Neural cell (in vitro differentiated cells): ENCODE data around the gene CDH4. TPM values are rescaled to one million over a fixed set of nuclear protein-coding genes. Genes with fewer than 3 reads are reported as not detected.

Source experiments
- H2AFZ ChIP-seq: fragments of 200-600, 300-800 bp; sonication (generic), shearing (Covaris generic); 2 replicates; pipeline ENCODE4 v1.6.0; 2014; ENCODE audit warnings: low read depth, mild to moderate bottlenecking, antibody characterized with exemption, low read length, moderate library complexity
- H3F3A ChIP-seq: fragments of 200-600 bp; shearing (Covaris generic); 2 replicates; pipeline ENCODE4 v1.6.1; 2016; ENCODE audit warnings: mild to moderate bottlenecking, moderate library complexity, mixed read lengths, antibody characterized with exemption, low read length; ENCODE audit not compliant: insufficient read depth, poor library complexity, severe bottlenecking
- H3K27ac ChIP-seq: fragments of 200-600, 300-800 bp; sonication (generic), shearing (Covaris generic); 2 replicates; pipeline ENCODE4 v1.5.1; 2014; ENCODE audit warnings: mild to moderate bottlenecking, low read length, moderate library complexity
- H3K27me3 ChIP-seq: fragments of 300-800, 200-600 bp; sonication (generic), shearing (Covaris generic); 2 replicates; pipeline ENCODE4 v1.6.0; 2014; ENCODE audit warnings: mild to moderate bottlenecking, low read depth, low read length, moderate library complexity; ENCODE audit not compliant: insufficient read depth
- H3K36me3 ChIP-seq: fragments of 300-800, 200-600 bp; sonication (generic), shearing (Covaris generic); 2 replicates; pipeline ENCODE4 v1.5.1; 2014; ENCODE audit warnings: mild to moderate bottlenecking, antibody characterized with exemption, low read length, moderate library complexity; ENCODE audit not compliant: insufficient read depth
- H3K4me2 ChIP-seq: fragments of 300-800, 200-600 bp; sonication (generic), shearing (Covaris generic); 2 replicates; pipeline ENCODE4 v1.6.0; 2014; ENCODE audit warnings: mild to moderate bottlenecking, low read length
- H3K4me3 ChIP-seq: fragments of 300-800, 200-600 bp; sonication (generic), shearing (Covaris generic); 2 replicates; pipeline ENCODE4 v1.5.1; 2014; ENCODE audit warnings: mild to moderate bottlenecking, low read length, moderate library complexity
- H3K79me2 ChIP-seq: fragments of 200-600 bp; shearing (Covaris generic); replicated peaks from 2 replicates; pipeline ENCODE4 v1.6.0; 2014; ENCODE audit warnings: mild to moderate bottlenecking, low read length, moderate library complexity; ENCODE audit not compliant: insufficient read depth
- H3K9ac ChIP-seq: fragments of 300-800, 200-600 bp; sonication (generic), shearing (Covaris generic); 2 replicates; pipeline ENCODE4 v1.6.1; 2016; ENCODE audit warnings: mild to moderate bottlenecking, low read length, mixed read lengths
- H3K9me2 ChIP-seq: fragments of 200-600 bp; shearing (Covaris generic); 2 replicates; pipeline ENCODE4 v1.6.1; 2016; ENCODE audit warnings: mild to moderate bottlenecking, low read length, mixed read lengths; ENCODE audit not compliant: insufficient read depth
- H3K9me3 ChIP-seq: fragments of 200-600, 300-800 bp; sonication (generic), shearing (Covaris generic); 2 replicates; pipeline ENCODE4 v1.6.1; 2016; ENCODE audit warnings: mild to moderate bottlenecking, mixed run types, low read length, moderate library complexity, mixed read lengths
- H4K20me1 ChIP-seq: fragments of 200-600 bp; shearing (Covaris generic); 2 replicates; pipeline ENCODE4 v1.6.1; 2016; ENCODE audit warnings: mild to moderate bottlenecking, mixed run types; ENCODE audit not compliant: insufficient read depth
- EP300 ChIP-seq: fragments of 450-650 bp; conservative IDR thresholded peaks from 2 replicates; pipeline ENCODE4 v1.6.1; 2014; ENCODE audit warnings: antibody characterized with exemption, mild to moderate bottlenecking, moderate library complexity; ENCODE audit not compliant: poor library complexity, severe bottlenecking
- EZH2 ChIP-seq: fragments of 200-600, 300-800 bp; shearing (Covaris generic), sonication (generic); IDR thresholded peaks from 2 replicates; pipeline ENCODE4 v1.6.1; 2014; ENCODE audit warnings: antibody characterized with exemption, low read length, borderline replicate concordance, mild to moderate bottlenecking; ENCODE audit not compliant: insufficient read depth, poor library complexity, severe bottlenecking
- MXI1 ChIP-seq: fragments of 450-650 bp; conservative IDR thresholded peaks from 2 replicates; pipeline ENCODE4 v1.6.1; 2014; ENCODE audit warnings: antibody characterized with exemption, mild to moderate bottlenecking; ENCODE audit not compliant: poor library complexity, severe bottlenecking
- POLR2AphosphoS5 ChIP-seq: IDR thresholded peaks from 2 replicates; pipeline ENCODE4 v1.6.1; 2012
- RAD21 ChIP-seq: fragments of 450-650 bp; conservative IDR thresholded peaks from 2 replicates; pipeline ENCODE4 v1.6.1; 2014; ENCODE audit warnings: antibody characterized with exemption, mild to moderate bottlenecking, moderate library complexity
- SMC3 ChIP-seq: fragments of 450-650 bp; conservative IDR thresholded peaks from 2 replicates; pipeline ENCODE4 v1.6.1; 2014; ENCODE audit warnings: antibody characterized with exemption, mild to moderate bottlenecking, moderate library complexity; ENCODE audit not compliant: poor library complexity
- TAF1 ChIP-seq: IDR thresholded peaks from 2 replicates; pipeline ENCODE4 v1.6.1; 2012; ENCODE audit warnings: low read depth
- polyA plus RNA-seq: library from polyadenylated mRNA; depleted of rRNA; stranded (reverse); fragments of >200 nt; gene quantifications from 2 replicates; pipeline ENCODE4 v1.2.3, GENCODE V29; 2014
- TF ChIP-seq, protein P1 (sequence below): fragments of 450-650 bp; IDR thresholded peaks from 2 replicates; pipeline ENCODE4 v1.5.1; 2014; ENCODE audit warnings: antibody characterized with exemption, mild to moderate bottlenecking, moderate library complexity; ENCODE audit not compliant: poor library complexity, severe bottlenecking
- TF ChIP-seq, protein P2 (sequence below): IDR thresholded peaks from 2 replicates; pipeline ENCODE4 v1.6.1; 2012; ENCODE audit warnings: borderline replicate concordance

Gene CDH4
- polyA plus RNA-seq, 1 donor from 2014 or later, result 24.6 TPM

DNA sequence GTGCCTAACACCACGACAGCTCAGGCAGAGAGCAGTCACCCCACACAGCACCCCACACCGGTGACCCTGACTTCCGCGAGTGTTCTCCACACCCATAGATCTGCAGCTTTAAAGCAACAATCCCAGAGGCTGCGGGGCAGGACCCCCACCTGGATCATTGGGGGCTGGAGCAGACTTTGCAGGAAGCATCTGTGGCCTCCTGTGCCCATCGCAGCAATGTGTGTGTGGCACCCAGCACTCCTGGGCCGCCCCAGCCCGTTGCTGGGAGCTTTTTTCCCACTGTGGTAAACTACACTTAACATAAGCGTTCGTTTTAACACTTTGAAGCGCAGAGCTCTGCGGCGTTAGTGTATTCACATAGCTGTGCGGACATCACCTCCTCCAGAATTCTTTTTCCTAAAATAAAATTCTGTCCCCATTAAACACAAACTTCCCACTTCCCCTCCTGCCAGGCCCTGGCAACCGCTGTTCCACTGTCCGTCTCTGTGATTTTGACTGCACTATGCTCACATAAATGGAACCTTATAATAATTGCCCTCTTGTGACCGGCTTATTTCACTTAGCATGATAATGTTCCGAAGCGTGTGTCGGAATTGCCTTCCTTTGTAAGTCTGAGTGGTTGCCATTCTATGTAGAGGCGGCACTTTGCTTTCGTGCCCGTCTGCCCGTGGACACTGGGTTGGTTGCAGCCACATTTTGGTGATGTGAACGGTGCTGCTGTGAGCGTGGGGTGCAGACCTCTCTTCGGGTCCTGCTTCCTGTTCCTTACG is 382.5 kb downstream of the CDH4 start:
- H2AFZ ChIP-seq, result no peak overlapping the region
- no peaks in the 10 kb centered on the region for H3K9me3 ChIP-seq
- H3K9ac ChIP-seq, result no peak overlapping the region
- no peaks in the 10 kb centered on the region for H3K27me3 ChIP-seq
- H3K27ac ChIP-seq, result no peak overlapping the region
- H3K79me2 ChIP-seq, result no peaks in the 10 kb centered on the region
- no peaks in the 10 kb centered on the region for H4K20me1 ChIP-seq
- H3K36me3 ChIP-seq, result no peaks in the 10 kb centered on the region
- H3F3A ChIP-seq, result no peaks in the 10 kb centered on the region
- no peak overlapping the region for H3K4me3 ChIP-seq
- H3K9me2 ChIP-seq, result no peaks in the 10 kb centered on the region
- TF ChIP-seq, protein P1, sequence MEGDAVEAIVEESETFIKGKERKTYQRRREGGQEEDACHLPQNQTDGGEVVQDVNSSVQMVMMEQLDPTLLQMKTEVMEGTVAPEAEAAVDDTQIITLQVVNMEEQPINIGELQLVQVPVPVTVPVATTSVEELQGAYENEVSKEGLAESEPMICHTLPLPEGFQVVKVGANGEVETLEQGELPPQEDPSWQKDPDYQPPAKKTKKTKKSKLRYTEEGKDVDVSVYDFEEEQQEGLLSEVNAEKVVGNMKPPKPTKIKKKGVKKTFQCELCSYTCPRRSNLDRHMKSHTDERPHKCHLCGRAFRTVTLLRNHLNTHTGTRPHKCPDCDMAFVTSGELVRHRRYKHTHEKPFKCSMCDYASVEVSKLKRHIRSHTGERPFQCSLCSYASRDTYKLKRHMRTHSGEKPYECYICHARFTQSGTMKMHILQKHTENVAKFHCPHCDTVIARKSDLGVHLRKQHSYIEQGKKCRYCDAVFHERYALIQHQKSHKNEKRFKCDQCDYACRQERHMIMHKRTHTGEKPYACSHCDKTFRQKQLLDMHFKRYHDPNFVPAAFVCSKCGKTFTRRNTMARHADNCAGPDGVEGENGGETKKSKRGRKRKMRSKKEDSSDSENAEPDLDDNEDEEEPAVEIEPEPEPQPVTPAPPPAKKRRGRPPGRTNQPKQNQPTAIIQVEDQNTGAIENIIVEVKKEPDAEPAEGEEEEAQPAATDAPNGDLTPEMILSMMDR, result no peak
- no peak for TF ChIP-seq TAF1
- TF ChIP-seq, protein P2, sequence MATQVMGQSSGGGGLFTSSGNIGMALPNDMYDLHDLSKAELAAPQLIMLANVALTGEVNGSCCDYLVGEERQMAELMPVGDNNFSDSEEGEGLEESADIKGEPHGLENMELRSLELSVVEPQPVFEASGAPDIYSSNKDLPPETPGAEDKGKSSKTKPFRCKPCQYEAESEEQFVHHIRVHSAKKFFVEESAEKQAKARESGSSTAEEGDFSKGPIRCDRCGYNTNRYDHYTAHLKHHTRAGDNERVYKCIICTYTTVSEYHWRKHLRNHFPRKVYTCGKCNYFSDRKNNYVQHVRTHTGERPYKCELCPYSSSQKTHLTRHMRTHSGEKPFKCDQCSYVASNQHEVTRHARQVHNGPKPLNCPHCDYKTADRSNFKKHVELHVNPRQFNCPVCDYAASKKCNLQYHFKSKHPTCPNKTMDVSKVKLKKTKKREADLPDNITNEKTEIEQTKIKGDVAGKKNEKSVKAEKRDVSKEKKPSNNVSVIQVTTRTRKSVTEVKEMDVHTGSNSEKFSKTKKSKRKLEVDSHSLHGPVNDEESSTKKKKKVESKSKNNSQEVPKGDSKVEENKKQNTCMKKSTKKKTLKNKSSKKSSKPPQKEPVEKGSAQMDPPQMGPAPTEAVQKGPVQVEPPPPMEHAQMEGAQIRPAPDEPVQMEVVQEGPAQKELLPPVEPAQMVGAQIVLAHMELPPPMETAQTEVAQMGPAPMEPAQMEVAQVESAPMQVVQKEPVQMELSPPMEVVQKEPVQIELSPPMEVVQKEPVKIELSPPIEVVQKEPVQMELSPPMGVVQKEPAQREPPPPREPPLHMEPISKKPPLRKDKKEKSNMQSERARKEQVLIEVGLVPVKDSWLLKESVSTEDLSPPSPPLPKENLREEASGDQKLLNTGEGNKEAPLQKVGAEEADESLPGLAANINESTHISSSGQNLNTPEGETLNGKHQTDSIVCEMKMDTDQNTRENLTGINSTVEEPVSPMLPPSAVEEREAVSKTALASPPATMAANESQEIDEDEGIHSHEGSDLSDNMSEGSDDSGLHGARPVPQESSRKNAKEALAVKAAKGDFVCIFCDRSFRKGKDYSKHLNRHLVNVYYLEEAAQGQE, result no peak
- H3K4me2 ChIP-seq, result no peak overlapping the region

- Histone ChIP-seq H3K27ac (no peak overlapping the region), H2AFZ (no peak overlapping the region), H4K20me1 (no peaks in the 10 kb centered on the region), H3K4me3 (no peak overlapping the region), H3K36me3 (no peaks in the 10 kb centered on the region), H3K9me3 (no peaks in the 10 kb centered on the region), H3K9me2 (no peaks in the 10 kb centered on the region), H3F3A (no peaks in the 10 kb centered on the region), H3K79me2 (no peaks in the 10 kb centered on the region), H3K27me3 (no peaks in the 10 kb centered on the region), H3K4me2 (no peak overlapping the region), H3K9ac (no peak overlapping the region)
- no peak for TF ChIP-seq EP300
- no peak for TF ChIP-seq TAF1
- TF ChIP-seq, protein P2, result no peak
- TF ChIP-seq, protein P1, result no peak
- no peak for TF ChIP-seq SMC3
- TF ChIP-seq POLR2AphosphoS5, result no peak
- TF ChIP-seq MXI1, result no peak
- no peak for TF ChIP-seq EZH2
- no peak for TF ChIP-seq RAD21
Measured at GRCh38 chr20:61635721-61636455, 383.8 kb downstream of the CDH4 start.
